Measurements from ENCODE around the gene RAX. TPM values are rescaled to one million over a fixed set of nuclear protein-coding genes. Genes with fewer than 3 reads are reported as not detected.

The RAX gene
- total RNA-seq, 1 experiment from 2014 or later = 18.3 TPM

DNA sequence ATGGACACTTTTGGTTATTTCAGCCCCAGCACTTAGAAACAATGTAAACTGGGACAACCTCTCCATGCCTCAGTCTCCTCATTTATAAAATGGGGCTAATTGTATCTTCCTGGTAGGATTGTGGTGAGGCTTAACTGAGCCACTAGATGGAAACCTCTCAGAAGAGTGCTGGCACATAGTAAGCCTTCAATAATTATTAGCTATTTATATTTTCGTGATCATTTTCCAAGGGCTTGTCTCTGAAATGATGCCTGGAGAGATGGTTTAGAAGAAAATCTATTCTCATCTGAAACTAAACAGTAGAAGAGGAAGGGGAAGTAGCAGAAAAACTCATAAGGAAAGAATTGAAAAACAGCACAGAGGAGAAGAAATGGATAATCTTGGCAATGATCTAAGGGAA lies 6.8 kb downstream of the RAX start:
- BruUV-seq (replicated peaks) = no TSS peak
- peaks cover 5% of the 10 kb centered on the region for H3K36me3 ChIP-seq (ENCODE audit: insufficient read depth, low read length, poor library complexity, severe bottlenecking)
- H3K9me3 ChIP-seq (ENCODE audit: low read depth, low read length, poor library complexity, severe bottlenecking) = no peaks in the 10 kb centered on the region
- TF ChIP-seq EZH2 (IDR thresholded peaks at IDR 0.05; ENCODE audit: borderline replicate concordance, low read depth, low read length, poor library complexity, severe bottlenecking) = no peak
- peak; percentile 21; the same call in 1 of the 2 replicates for TF ChIP-seq CTCF (conservative IDR thresholded peaks at IDR 0.05; ENCODE audit: low read depth, low read length)
- CTCF ChIA-PET = interaction anchor here (1.2 kb wide), 1 partner anchor 136 kb away, joined by 3 read pairs; no protein-coding TSS in a partner anchor
- no peak overlapping the region for H3K27ac ChIP-seq (ENCODE audit: low read depth, low read length, poor library complexity, severe bottlenecking)
- H3K4me1 ChIP-seq (ENCODE audit: insufficient read depth, low read length, poor library complexity, severe bottlenecking) = peaks cover 55% of the 10 kb centered on the region
- DNase-seq (ENCODE audit: low spot score) = no peak
- POLR2A ChIA-PET (ENCODE audit: low non-redundant PET) = no interaction called here
- H3K27me3 ChIP-seq (replicated peaks; ENCODE audit: insufficient read depth, low read depth, low read length, poor library complexity) = peaks cover 10% of the 10 kb centered on the region
- H3K4me3 ChIP-seq (ENCODE audit: low read depth, low read length, poor library complexity, severe bottlenecking) = no peak overlapping the region
- intact Hi-C loops (cut with micrococcal nuclease; ENCODE audit: unreplicated experiment) = no loop called here

DNA sequence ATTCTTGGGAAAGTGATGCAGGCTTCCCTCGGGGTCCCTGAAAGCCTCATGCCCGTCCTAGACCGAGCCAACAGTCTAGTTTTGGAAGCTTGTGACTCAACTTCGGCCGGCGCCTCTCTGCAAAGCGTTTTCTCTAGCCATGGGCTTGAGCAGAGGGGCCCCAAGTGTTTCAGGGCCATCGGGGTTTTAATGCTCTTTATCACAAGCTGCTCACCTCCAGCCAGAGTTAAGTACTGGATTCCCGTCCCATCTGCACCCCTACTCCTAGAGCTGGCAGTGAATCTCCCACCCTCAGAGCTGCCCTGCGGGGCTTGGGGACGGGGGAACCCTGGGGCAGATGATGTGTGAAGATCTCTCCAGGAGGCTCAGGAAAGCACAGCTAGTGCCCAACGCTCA lies 7.3 kb downstream of the RAX start:
- H3K36me3 ChIP-seq (ENCODE audit: insufficient read depth, low read length, poor library complexity, severe bottlenecking) = peaks cover 5% of the 10 kb centered on the region
- ChIA-PET POLR2A (ENCODE audit: low non-redundant PET) (no interaction called here), CTCF (no interaction called here)
- DNase-seq (ENCODE audit: low spot score) = no peak
- H3K4me1 ChIP-seq (ENCODE audit: insufficient read depth, low read length, poor library complexity, severe bottlenecking) = peaks cover 52% of the 10 kb centered on the region
- TF ChIP-seq CTCF (conservative IDR thresholded peaks at IDR 0.05; ENCODE audit: low read depth, low read length) = no peak
- intact Hi-C loops (cut with micrococcal nuclease; ENCODE audit: unreplicated experiment) = no loop called here
- peak overlapping the region; percentile 62 for H3K4me3 ChIP-seq (ENCODE audit: low read depth, low read length, poor library complexity, severe bottlenecking)
- no peaks in the 10 kb centered on the region for H3K9me3 ChIP-seq (ENCODE audit: low read depth, low read length, poor library complexity, severe bottlenecking)
- no peak overlapping the region for H3K27ac ChIP-seq (ENCODE audit: low read depth, low read length, poor library complexity, severe bottlenecking)
- BruUV-seq (replicated peaks) = no TSS peak
- peaks cover 10% of the 10 kb centered on the region for H3K27me3 ChIP-seq (replicated peaks; ENCODE audit: insufficient read depth, low read depth, low read length, poor library complexity)

GRCh38 chr18:59265246-59265973 lies 7.8 kb downstream of the RAX start:
- no TSS peak for BruUV-seq (replicated peaks)
- intact Hi-C loops (cut with micrococcal nuclease; ENCODE audit: unreplicated experiment) = no loop called here
- peaks cover 10% of the 10 kb centered on the region for H3K27me3 ChIP-seq (replicated peaks; ENCODE audit: insufficient read depth, low read depth, low read length, poor library complexity)
- H3K9me3 ChIP-seq (ENCODE audit: low read depth, low read length, poor library complexity, severe bottlenecking) = no peaks in the 10 kb centered on the region
- H3K36me3 ChIP-seq (ENCODE audit: insufficient read depth, low read length, poor library complexity, severe bottlenecking) = peaks cover 5% of the 10 kb centered on the region
- DNase-seq (ENCODE audit: low spot score) = peak; percentile 92
- H3K4me3 ChIP-seq (ENCODE audit: low read depth, low read length, poor library complexity, severe bottlenecking) = peak overlapping the region; percentile 62
- peaks cover 46% of the 10 kb centered on the region for H3K4me1 ChIP-seq (ENCODE audit: insufficient read depth, low read length, poor library complexity, severe bottlenecking)
- TF ChIP-seq CTCF (conservative IDR thresholded peaks at IDR 0.05; ENCODE audit: low read depth, low read length) (no peak), EZH2 (IDR thresholded peaks at IDR 0.05; ENCODE audit: borderline replicate concordance, low read depth, low read length, poor library complexity, severe bottlenecking) (no peak)
- H3K27ac ChIP-seq (ENCODE audit: low read depth, low read length, poor library complexity, severe bottlenecking) = no peak overlapping the region
- CTCF ChIA-PET = interaction anchor here (0.8 to 1.0 kb wide), 2 partner anchors 16 to 137 kb away, joined by 3 to 4 read pairs; no protein-coding TSS in a partner anchor
- POLR2A ChIA-PET (ENCODE audit: low non-redundant PET) = no interaction called here

Measured in A673 (cell line).